ENCODE data around the gene PRICKLE2. TPM values are rescaled to one million over a fixed set of nuclear protein-coding genes. Genes with fewer than 3 reads are reported as not detected.
A peak's percentile ranks its signal among the peaks of the same experiment; 100 is the strongest.

PRICKLE2 gene
- total and polyA plus RNA-seq, 10 of the 15 experiments (the other 5 are each of a cell fraction or from before 2014, with no cell fraction given) = 0.11 to 2.6 (median 0.69) TPM

- ATAC-seq = no peak
Measured at GRCh38 chr3:64239841-64240240, 14.6 kb upstream of the PRICKLE2 start.

GRCh38 chr3:64238971-64239667 is 13.9 kb upstream of the PRICKLE2 start:
- no peak overlapping the region for H3K9ac ChIP-seq (ENCODE audit: control insufficient read depth, insufficient read depth, low read length)
- WGBS (ENCODE audit: insufficient coverage, insufficient replicate concordance, low lambda C conversion rate, missing lambda C conversion rate) = 5% methylated on average over 12 of the region's 12 CpGs
- DNase-seq (ENCODE audit: low read depth, low spot score) = no peak
- no peak overlapping the region for H3K27ac ChIP-seq (ENCODE audit: control insufficient read depth, insufficient read depth)
- BruUV-seq (replicated peaks) = no TSS peak
- no peak overlapping the region for H3K4me3 ChIP-seq
- no peak overlapping the region for H3K4me2 ChIP-seq (ENCODE audit: control insufficient read depth, insufficient read depth)
- in situ Hi-C loops (cut with MboI) = no loop called here
- no peaks in the 10 kb centered on the region for H3K79me2 ChIP-seq (ENCODE audit: control insufficient read depth, insufficient read depth, low read length)
- no peaks in the 10 kb centered on the region for H3K9me3 ChIP-seq (replicated peaks; ENCODE audit: control insufficient read depth, insufficient read depth, low read length)
- no peak for ATAC-seq
- POLR2A ChIA-PET = no interaction called here
- CTCF ChIA-PET = interaction anchor here (0.6 to 2.2 kb wide), 2 partner anchors 13 to 20 kb away, joined by 3 to 5 read pairs; partner anchors contain the start of gene PRICKLE2
- no peaks in the 10 kb centered on the region for H3K4me1 ChIP-seq (ENCODE audit: control insufficient read depth, insufficient read depth, low read length)
- no peaks in the 10 kb centered on the region for H3K27me3 ChIP-seq (replicated peaks in 1 of 2; ENCODE audit: control insufficient read depth in 2 of 2, insufficient read depth in 2 of 2, low read length in 1 of 2)
- SMC1A ChIA-PET (ENCODE audit: uncharacterized antibody, unreplicated experiment) = interaction anchor here (1.0 kb wide), 1 partner anchor 27 kb away, joined by 3 read pairs; no protein-coding TSS in a partner anchor
- intact Hi-C loops (cut with micrococcal nuclease; ENCODE audit: unreplicated experiment) = no loop called here
- RAD21 ChIA-PET (ENCODE audit: unreplicated experiment) = interaction anchor here (3.2 kb wide), 1 partner anchor 14 kb away, joined by 13 read pairs; the partner anchor contains the start of gene PRICKLE2
- no peak overlapping the region for H2AFZ ChIP-seq (ENCODE audit: control insufficient read depth, low read depth, low read length)
- H3K36me3 ChIP-seq (ENCODE audit: control insufficient read depth in 2 of 2, insufficient read depth in 2 of 2, low read length in 1 of 2) = no peaks in the 10 kb centered on the region
- no peak for FAIRE-seq
- TF ChIP-seq ETV6 (conservative IDR thresholded peaks at IDR 0.05 in 1 of 2, IDR thresholded peaks at IDR 0.05 in 1 of 2; ENCODE audit: borderline replicate concordance in 1 of 2, low read depth in 1 of 2) = peak in 1 of 2 experiments; percentile 93; a peak in 2 of 4 replicates
- TF ChIP-seq YY1 (IDR thresholded peaks at IDR 0.05; ENCODE audit: low read depth, low read length) = no peak
- H4K20me1 ChIP-seq (ENCODE audit: control insufficient read depth, insufficient read depth) = no peaks in the 10 kb centered on the region

More at GRCh38 chr3:64239841-64240240, 14.6 kb upstream of the PRICKLE2 start:
- H4K20me1 ChIP-seq (ENCODE audit: control insufficient read depth, insufficient read depth) = no peaks in the 10 kb centered on the region
- no peak overlapping the region for H2AFZ ChIP-seq (ENCODE audit: control insufficient read depth, low read depth, low read length)
- RAD21 ChIA-PET (ENCODE audit: unreplicated experiment) = interaction anchor here (3.2 kb wide), 1 partner anchor 15 kb away, joined by 13 read pairs; the partner anchor contains the start of gene PRICKLE2
- no peaks in the 10 kb centered on the region for H3K27me3 ChIP-seq (replicated peaks in 1 of 2; ENCODE audit: control insufficient read depth in 2 of 2, insufficient read depth in 2 of 2, low read length in 1 of 2)
- in situ Hi-C loops (cut with MboI) = no loop called here
- CTCF ChIA-PET = interaction anchor here (1.8 kb wide), 1 partner anchor 245 kb away, joined by 6 read pairs; no protein-coding TSS in a partner anchor
- H3K4me3 ChIP-seq = no peak overlapping the region
- H3K9ac ChIP-seq (ENCODE audit: control insufficient read depth, insufficient read depth, low read length) = no peak overlapping the region
- no peaks in the 10 kb centered on the region for H3K79me2 ChIP-seq (ENCODE audit: control insufficient read depth, insufficient read depth, low read length)
- POLR2A ChIA-PET = interaction anchor here (0.6 to 0.7 kb wide), 2 partner anchors 19 to 134 kb away, joined by 3 to 6 read pairs; no protein-coding TSS in a partner anchor
- BruUV-seq (replicated peaks) = no TSS peak
- H3K4me2 ChIP-seq (ENCODE audit: control insufficient read depth, insufficient read depth) = no peak overlapping the region
- TF ChIP-seq PBX3 (IDR thresholded peaks at IDR 0.05; ENCODE audit: insufficient replicate concordance, low read depth, low read length) = no peak
- intact Hi-C loops (cut with micrococcal nuclease; ENCODE audit: unreplicated experiment) = loop anchor here (5.0 kb wide), 1 partner anchor 242 kb away; no protein-coding TSS in a partner anchor
- FAIRE-seq (no peak), DNase-seq (ENCODE audit: low read depth, low spot score) (no peak)
- H3K36me3 ChIP-seq (ENCODE audit: control insufficient read depth in 2 of 2, insufficient read depth in 2 of 2, low read length in 1 of 2) = no peaks in the 10 kb centered on the region
- H3K9me3 ChIP-seq (replicated peaks; ENCODE audit: control insufficient read depth, insufficient read depth, low read length) = no peaks in the 10 kb centered on the region
- H3K4me1 ChIP-seq (ENCODE audit: control insufficient read depth, insufficient read depth, low read length) = no peaks in the 10 kb centered on the region
- SMC1A ChIA-PET (ENCODE audit: uncharacterized antibody, unreplicated experiment) = interaction anchor here (1.1 kb wide), 1 partner anchor 61 kb away, joined by 3 read pairs; no protein-coding TSS in a partner anchor
- no peak overlapping the region for H3K27ac ChIP-seq (ENCODE audit: control insufficient read depth, insufficient read depth)
- 43% methylated on average over 5 of the region's 5 CpGs for WGBS (ENCODE audit: insufficient coverage, insufficient replicate concordance, low lambda C conversion rate, missing lambda C conversion rate)

All from GM12878 (cell line).